ENCODE data around the gene CTNNBL1.

GRCh38 chr20:37798312-37798711, 104.5 kb downstream of the CTNNBL1 start:
- no peak for TF ChIP-seq GABPA (IDR thresholded peaks at IDR 0.05; ENCODE audit: low read depth)
- TF ChIP-seq RFX5 (IDR thresholded peaks at IDR 0.05; ENCODE audit: low read length): no peak
- TF ChIP-seq CTCF (IDR thresholded peaks at IDR 0.05): no peak
- no peak for TF ChIP-seq TCF12 (IDR thresholded peaks at IDR 0.05)
- TF ChIP-seq MAX (IDR thresholded peaks at IDR 0.05; ENCODE audit: low read depth): no peak
- TF ChIP-seq YY1 (IDR thresholded peaks at IDR 0.05; ENCODE audit: low read depth): no peak
- no peak for TF ChIP-seq TAF1 (IDR thresholded peaks at IDR 0.05; ENCODE audit: borderline replicate concordance, low read depth, low read length)
- no peak for TF ChIP-seq USF2 (IDR thresholded peaks at IDR 0.05; ENCODE audit: borderline replicate concordance, low read depth, low read length)

All from SK-N-SH (cell line).